HepG2 (cell line): ENCODE data around the gene PTPRM. TPM values are rescaled to one million over a fixed set of nuclear protein-coding genes. Genes with fewer than 3 reads are reported as not detected.

ENCODE experiments used
- ATAC-seq: fragments of 200-7000 bp; cut with Tn5 transposase; 3 replicates; pipeline ENCODE4 v1.9.1; 2020; ENCODE audit warnings: mild to moderate bottlenecking, moderate library complexity
- BruUV-seq: library from RNA; stranded (reverse); fragments of 400-500 nt; replicated peaks from 2 replicates; lab custom pipeline; 2021; lab: Mats Ljungman, UMichigan
- CTCF ChIA-PET: fragments of 300-600 bp; formaldehyde crosslinking; extraction: SDS; loops from one replicate; lab custom pipeline; 2021; ENCODE audit warnings: low total read pairs, inconsistent platforms, low intra/inter-chr PET ratio; lab: Yijun Ruan, JAX
- POLR2A ChIA-PET: fragments of 350-600 bp; sonication (Branson Sonifier 250); formaldehyde crosslinking; loops from one replicate; lab custom pipeline; 2020; ENCODE audit warnings: antibody characterized with exemption, inconsistent platforms; lab: Yijun Ruan, JAX
- DNase-seq: peaks from one replicate; pipeline ENCODE4 v3.0.0-alpha.2; 2015; ENCODE audit warnings: low spot score
- FAIRE-seq: peaks from 3 replicates; lab custom pipeline; 2011; peaks lifted over from hg19 to GRCh38; lab: Jason Lieb, UNC
- H2AFZ ChIP-seq: one replicate; pipeline ENCODE4 v1.6.1; 2011; ENCODE audit warnings: low read length, inconsistent platforms
- H3K27ac ChIP-seq: fragments of 300-600 bp; 3 replicates; pipeline ENCODE4 v1.8.0; 2011; ENCODE audit warnings: mixed run types, mild to moderate bottlenecking, mixed read lengths, low read length, inconsistent platforms; ENCODE audit not compliant: insufficient read depth; ENCODE audit errors: extremely low read length
- H3K27me3 ChIP-seq, 2 experiments: fragments of 200-600 bp in 1 of 2; 2 replicates in 1 of 2; 3 replicates in 1 of 2; pipeline versions ENCODE4 v1.6.0 to v1.8.0; 2011; ENCODE audit warnings: low read length in 2 of 2, mild to moderate bottlenecking in 2 of 2, moderate library complexity in 2 of 2, inconsistent platforms in 1 of 2; ENCODE audit not compliant: insufficient read depth in 2 of 2, control insufficient read depth in 1 of 2
- H3K36me3 ChIP-seq, 2 experiments: fragments of 200-600 bp in 1 of 2; replicated peaks in 1 of 2; 2 replicates in 1 of 2; 3 replicates in 1 of 2; pipeline versions ENCODE4 v1.5.1 to v1.8.0; 2011; ENCODE audit warnings: low read length in 2 of 2, inconsistent platforms in 1 of 2; ENCODE audit not compliant: insufficient read depth in 2 of 2, control insufficient read depth in 1 of 2
- H3K4me1 ChIP-seq: 2 replicates; pipeline ENCODE4 v1.5.1; 2012; ENCODE audit warnings: low read length, inconsistent platforms; ENCODE audit not compliant: insufficient read depth
- H3K4me2 ChIP-seq: 2 replicates; pipeline ENCODE4 v1.6.0; 2011; ENCODE audit warnings: low read depth, low read length, inconsistent platforms
- H3K4me3 ChIP-seq, 3 experiments: fragments of 200-600 bp in 1 of 3; sonication (generic), shearing (Covaris generic) in 1 of 3; replicated peaks in 1 of 3; 2 replicates each; pipeline ENCODE4 v1.5.1; 2011 to 2016; ENCODE audit warnings: low read length in 3 of 3, inconsistent platforms in 2 of 3, low read depth in 2 of 3, mild to moderate bottlenecking in 2 of 3, control low read depth in 1 of 3, mixed read lengths in 1 of 3; ENCODE audit not compliant: insufficient read depth in 1 of 3
- H3K79me2 ChIP-seq: one replicate; pipeline ENCODE4 v1.6.1; 2011; ENCODE audit warnings: low read length, inconsistent platforms; ENCODE audit not compliant: insufficient read depth
- H3K9ac ChIP-seq: 2 replicates; pipeline ENCODE4 v1.6.0; 2011; ENCODE audit warnings: mild to moderate bottlenecking, low read depth, low read length, inconsistent platforms; ENCODE audit not compliant: insufficient read depth
- H3K9me3 ChIP-seq: 2 replicates; pipeline ENCODE4 v1.5.1; 2012; ENCODE audit warnings: mild to moderate bottlenecking, low read length
- H4K20me1 ChIP-seq: 2 replicates; pipeline ENCODE4 v1.6.0; 2011; ENCODE audit warnings: inconsistent platforms, mild to moderate bottlenecking, low read length, moderate library complexity; ENCODE audit not compliant: insufficient read depth
- ATF3 ChIP-seq: sonication (generic); formaldehyde crosslinking; IDR thresholded peaks from 2 replicates; pipeline ENCODE4 v1.4.0; 2020; ENCODE audit warnings: missing genetic modification reagents
- GABPA ChIP-seq, 2 experiments: IDR thresholded peaks; 2 replicates each; pipeline ENCODE4 v1.6.1; 2011 to 2016; ENCODE audit warnings: low read depth in 2 of 2, low read length in 1 of 2, missing biosample characterization in 1 of 2, missing genetic modification characterization in 1 of 2
- HDAC6 ChIP-seq: fragments of 200-600 bp; sonication (generic); IDR thresholded peaks from 2 replicates; pipeline ENCODE4 v1.7.0; 2017; ENCODE audit warnings: mild to moderate bottlenecking, antibody characterized with exemption, low read length, low read depth
- HOXD1 ChIP-seq: sonication (generic); formaldehyde crosslinking; IDR thresholded peaks from 2 replicates; pipeline ENCODE4 v1.5.0; 2020; ENCODE audit warnings: missing genetic modification reagents
- NBN ChIP-seq: fragments of 450-650 bp; conservative IDR thresholded peaks from 2 replicates; pipeline ENCODE4 v1.6.1; 2017
- SUZ12 ChIP-seq: fragments of 150-350 bp; IDR thresholded peaks from 2 replicates; pipeline ENCODE4 v1.6.1; 2014; ENCODE audit warnings: low read depth, low read length
- THAP11 ChIP-seq: IDR thresholded peaks from 2 replicates; pipeline ENCODE4 v1.6.1; 2016; ENCODE audit warnings: missing biosample characterization, missing genetic modification reagents
- ZBTB33 ChIP-seq: sonication (generic); formaldehyde crosslinking; IDR thresholded peaks from 2 replicates; pipeline ENCODE4 v1.4.0; 2020; ENCODE audit warnings: missing genetic modification reagents
- ZBTB40 ChIP-seq, 2 experiments: fragments of 450-650 bp in 1 of 2; sonication (generic) in 1 of 2; formaldehyde crosslinking in 1 of 2; IDR thresholded peaks; 2 replicates each; pipeline versions ENCODE4 v1.6.1 to v1.8.0; 2016 to 2022; ENCODE audit warnings: antibody characterized with exemption in 1 of 2, mild to moderate bottlenecking in 1 of 2, missing genetic modification reagents in 1 of 2
- ZNF574 ChIP-seq: sonication (generic); formaldehyde crosslinking; IDR thresholded peaks from 2 replicates; pipeline ENCODE4 v1.4.0; 2020; ENCODE audit warnings: missing genetic modification reagents
- ZSCAN31 ChIP-seq: sonication (generic); formaldehyde crosslinking; IDR thresholded peaks from 2 replicates; pipeline ENCODE4 v1.5.0; 2020; ENCODE audit warnings: low read depth, mild to moderate bottlenecking, missing genetic modification reagents
- WGBS: methylation state at CpG from one replicate; pipeline ENCODE4 v1.1.6; 2017; ENCODE audit warnings: low lambda C conversion rate; 5-methylcytosine and 5-hydroxymethylcytosine counted together
- in situ Hi-C: cut with HindIII; loops from 2 replicates; pipeline ENCODE4 v1.10.0; 2017; ENCODE audit warnings: low pct_unique_long_range_greater_than_20kb; ENCODE audit not compliant: extremely low pct_ligation_motif_present
- intact Hi-C: fragments of 100-400 bp; cut with micrococcal nuclease; formaldehyde crosslinking; loops from one replicate; pipeline ENCODE4 v1.10.0; 2022; ENCODE audit not compliant: unreplicated experiment
- polyA plus RNA-seq, 8 experiments: library from polyadenylated mRNA; depleted of rRNA in 3 of 8; stranded (reverse) in 7 of 8; unstranded in 1 of 8; fragments of >200 nt; fragmentation: Illumina TruSeq in 4 of 8; extraction: Trizol in 4 of 8; gene quantifications; 2 replicates each; pipeline versions ENCODE4 v1.2.1 to v1.2.3, GENCODE V29; 2011 to 2016; ENCODE audit warnings: low read depth in 4 of 8, missing spikeins in 1 of 8, mixed read lengths in 1 of 8; ENCODE audit not compliant: insufficient read depth in 1 of 8
- total RNA-seq, 5 experiments: library from RNA; depleted of rRNA; stranded (reverse); fragments of >200 nt; fragmentation: Illumina TruSeq; extraction: Trizol; gene quantifications; 2 replicates each; pipeline ENCODE4 v1.2.3, GENCODE V29; 2016; ENCODE audit warnings: low read depth in 1 of 5

PTPRM gene
- total and polyA plus RNA-seq, 2 of the 13 experiments (the other 11 are each of a cell fraction or from before 2014, with no cell fraction given), result 12.6 to 108 TPM

GRCh38 chr18:8290913-8291312 is 723.8 kb downstream of the PTPRM start:
- CTCF ChIA-PET, result no interaction called here
- WGBS, result 95% methylated on average over 1 of the region's 1 CpG
- no peak for TF ChIP-seq SUZ12
- TF ChIP-seq HDAC6, result no peak
- no peak for TF ChIP-seq ATF3 (CRISPR knock-in tag)
- TF ChIP-seq NBN, result no peak
- no peak for TF ChIP-seq GABPA (IDR thresholded peaks at IDR 0.05; ENCODE audit: low read depth, low read length)
- TF ChIP-seq GABPA (CRISPR knock-in tag; IDR thresholded peaks at IDR 0.05; ENCODE audit: low read depth), result no peak
- TF ChIP-seq HOXD1 (CRISPR knock-in tag), result no peak
- no peak for TF ChIP-seq ZBTB40 (IDR thresholded peaks at IDR 0.05)
- no peak for TF ChIP-seq ZBTB40 (CRISPR knock-in tag; IDR thresholded peaks at IDR 0.05)
- no peak for TF ChIP-seq ZNF574 (CRISPR knock-in tag)
- no peak for TF ChIP-seq ZBTB33 (CRISPR knock-in tag)
- TF ChIP-seq THAP11, result no peak
- TF ChIP-seq ZSCAN31 (CRISPR knock-in tag), result no peak

More at GRCh38 chr18:8290913-8291312, 723.8 kb downstream of the PTPRM start:
- in situ Hi-C loops, result no loop called here
- POLR2A ChIA-PET, result no interaction called here
- Histone ChIP-seq H3K36me3 (no peaks in the 10 kb centered on the region; a peak in 1 of 5 replicates), H3K79me2 (no peaks in the 10 kb centered on the region), H3K9me3 (no peaks in the 10 kb centered on the region), H3K4me3 (no peak overlapping the region), H3K4me2 (no peak overlapping the region), H3K9ac (no peak overlapping the region), H4K20me1 (no peaks in the 10 kb centered on the region), H3K27ac (no peak overlapping the region), H2AFZ (no peak overlapping the region), H3K27me3 (no peaks in the 10 kb centered on the region), H3K4me1 (no peaks in the 10 kb centered on the region)
- no TSS peak for BruUV-seq
- DNase-seq, result no peak
- no peak for ATAC-seq
- intact Hi-C loops, result no loop called here
- no peak for FAIRE-seq
